Skin of body (tissue), 2 donors: ENCODE data around the gene NDUFA11. TPM values are rescaled to one million over a fixed set of nuclear protein-coding genes. Genes with fewer than 3 reads are reported as not detected.
A peak's percentile ranks its signal among the peaks of the same experiment; 100 is the strongest.

ENCODE experiments used
- DNase-seq: peaks from one replicate; lab custom pipeline; 2025; lab: John Stamatoyannopoulos, UW
- total RNA-seq: library from RNA; depleted of rRNA; stranded (reverse); fragments of >200 nt; gene quantifications from one replicate; pipeline ENCODE4 v1.2.3, GENCODE V29; 2014

Gene NDUFA11
- total RNA-seq, 1 donor from 2014 or later, result 69.7 TPM

GRCh38 chr19:5908773-5909442, 5.3 kb upstream of the NDUFA11 start:
- no peak for DNase-seq

GRCh38 chr19:5907241-5907640, 3.7 kb upstream of the NDUFA11 start:
- DNase-seq, result no peak

GRCh38 chr19:5905114-5905778, 1.7 kb upstream of the NDUFA11 start:
- DNase-seq, result no peak

- DNase-seq, result peak; percentile 100
These were observed 943 bp upstream of the NDUFA11 start, which contains the start of gene VMAC for GRCh38 chr19:5904352-5905113. VMAC (plus strand) TSS chr19:5904872; CDS start chr19:5904891, 19 bp downstream.

GRCh38 chr19:5903056-5903623, 450 bp downstream of the NDUFA11 start:
- peak; percentile 69 for DNase-seq

- DNase-seq, result no peak
These were observed 2.6 kb downstream of the NDUFA11 start for GRCh38 chr19:5900976-5901375.

- no peak for DNase-seq
These were observed 3.7 kb downstream of the NDUFA11 start for GRCh38 chr19:5899728-5900526.

- no peak for DNase-seq
These were observed 6.2 kb downstream of the NDUFA11 start for GRCh38 chr19:5897189-5897969.

- no peak for DNase-seq
These were observed 7.1 kb downstream of the NDUFA11 start for GRCh38 chr19:5896365-5897076.

GRCh38 chr19:5895890-5896289, 7.7 kb downstream of the NDUFA11 start:
- no peak for DNase-seq

- no peak for DNase-seq
These were observed 8.2 kb downstream of the NDUFA11 start for GRCh38 chr19:5895409-5895808.

- no peak for DNase-seq
These were observed 8.8 kb downstream of the NDUFA11 start for GRCh38 chr19:5894704-5895349.

GRCh38 chr19:5893907-5894703, 9.5 kb downstream of the NDUFA11 start:
- DNase-seq, result no peak

GRCh38 chr19:5893296-5893903, 10.2 kb downstream of the NDUFA11 start:
- no peak for DNase-seq

- no peak for DNase-seq
These were observed 10.8 kb downstream of the NDUFA11 start for GRCh38 chr19:5892772-5893275.

- DNase-seq, result no peak
These were observed 11.4 kb downstream of the NDUFA11 start for GRCh38 chr19:5891938-5892771.

- no peak for DNase-seq
These were observed 12.0 kb downstream of the NDUFA11 start for GRCh38 chr19:5891572-5891937.
